K562 (cell line): ENCODE results near the gene GATAD2B. TPM values are rescaled to one million over a fixed set of nuclear protein-coding genes. Genes with fewer than 3 reads are reported as not detected.

Source experiments
- ATAC-seq: fragments of 200-7000 bp; cut with Tn5 transposase; 3 replicates; pipeline ENCODE4 v1.9.1; 2020; ENCODE audit warnings: moderate library complexity
- BruUV-seq: library from RNA; stranded (reverse); fragments of 400-500 nt; replicated peaks from 2 replicates; lab custom pipeline; 2021; lab: Mats Ljungman, UMichigan
- CTCF ChIA-PET: fragments of 300-600 bp; formaldehyde crosslinking; extraction: SDS; loops from one replicate; lab custom pipeline; 2021; ENCODE audit warnings: low intra/inter-chr PET ratio; lab: Yijun Ruan, JAX
- POLR2A ChIA-PET: fragments of 300-600, 350-650 bp; sonication (Branson Sonifier 250); formaldehyde crosslinking; extraction: SDS; loops from one replicate; lab custom pipeline; 2021; ENCODE audit warnings: antibody characterized with exemption, inconsistent platforms; lab: Yijun Ruan, JAX
- DNase-seq, 4 experiments: peaks; one replicate each; pipeline versions ENCODE4 v3.0.0 to v3.0.0-alpha.2; 2011 to 2018; ENCODE audit warnings: low spot score in 3 of 4, mixed read lengths in 3 of 4; ENCODE audit errors: extremely low read depth in 1 of 4
- FAIRE-seq: peaks from 2 replicates; lab custom pipeline; 2011; peaks lifted over from hg19 to GRCh38; lab: Jason Lieb, UNC
- H2AFZ ChIP-seq: 2 replicates; pipeline ENCODE4 v1.6.0; 2011; ENCODE audit warnings: low read depth, low read length, control low read depth, inconsistent platforms
- H3K27ac ChIP-seq: fragments of 200-600 bp; 3 replicates; pipeline ENCODE4 v1.8.0; 2011; ENCODE audit warnings: low read depth, mild to moderate bottlenecking, control low read depth, inconsistent platforms, low read length, moderate library complexity, mixed read lengths; ENCODE audit errors: extremely low read depth
- H3K27me3 ChIP-seq, 2 experiments: fragments of 300-600 bp in 1 of 2; 2 replicates in 1 of 2; 3 replicates in 1 of 2; pipeline versions ENCODE4 v1.6.0 to v1.8.0; 2011; ENCODE audit warnings: inconsistent platforms in 2 of 2, low read length in 2 of 2, mild to moderate bottlenecking in 1 of 2, mixed read lengths in 1 of 2, moderate library complexity in 1 of 2; ENCODE audit not compliant: control insufficient read depth in 2 of 2, insufficient read depth in 2 of 2
- H3K36me3 ChIP-seq: fragments of 300-600 bp; 3 replicates; pipeline ENCODE4 v1.8.0; 2011; ENCODE audit warnings: mild to moderate bottlenecking, low read length, inconsistent platforms; ENCODE audit not compliant: control insufficient read depth, insufficient read depth
- H3K4me1 ChIP-seq, 2 experiments: fragments of 200-600 bp in 1 of 2; replicated peaks in 1 of 2; 2 replicates in 1 of 2; 3 replicates in 1 of 2; pipeline versions ENCODE4 v1.5.1 to v1.8.0; 2011; ENCODE audit warnings: inconsistent platforms in 2 of 2, low read length in 2 of 2, mild to moderate bottlenecking in 1 of 2, mixed read lengths in 1 of 2, moderate library complexity in 1 of 2; ENCODE audit not compliant: control insufficient read depth in 2 of 2, insufficient read depth in 2 of 2
- H3K4me2 ChIP-seq: 2 replicates; pipeline ENCODE4 v1.6.1; 2011; ENCODE audit warnings: low read length, control low read depth, inconsistent platforms, mixed read lengths; ENCODE audit not compliant: insufficient read depth
- H3K4me3 ChIP-seq: fragments of 200-600 bp; sonication (generic), shearing (Covaris generic); 2 replicates; pipeline ENCODE4 v1.5.1; 2016; ENCODE audit warnings: control low read depth, inconsistent platforms
- H3K79me2 ChIP-seq: fragments of 200-600 bp; 3 replicates; pipeline ENCODE4 v1.8.0; 2011; ENCODE audit warnings: low read length, inconsistent platforms; ENCODE audit not compliant: control insufficient read depth, insufficient read depth
- H3K9ac ChIP-seq, 2 experiments: 2 replicates each; pipeline versions ENCODE4 v1.6.0 to v1.6.1; 2011; ENCODE audit warnings: low read depth in 2 of 2, low read length in 2 of 2, control low read depth in 1 of 2, inconsistent platforms in 1 of 2, mild to moderate bottlenecking in 1 of 2, mixed read lengths in 1 of 2; ENCODE audit not compliant: insufficient read depth in 1 of 2
- H3K9me1 ChIP-seq: one replicate; pipeline ENCODE4 v1.6.0; 2011; ENCODE audit warnings: inconsistent platforms, mild to moderate bottlenecking, low read length, moderate library complexity; ENCODE audit not compliant: control insufficient read depth, insufficient read depth
- H3K9me3 ChIP-seq: replicated peaks from 2 replicates; pipeline ENCODE4 v1.5.1; 2011; ENCODE audit warnings: low read depth, low read length, inconsistent platforms; ENCODE audit not compliant: control insufficient read depth, insufficient read depth
- H4K20me1 ChIP-seq: replicated peaks from 2 replicates; pipeline ENCODE4 v1.6.1; 2011; ENCODE audit warnings: low read length, inconsistent platforms, mixed read lengths; ENCODE audit not compliant: control insufficient read depth, insufficient read depth
- ATF1 ChIP-seq, 2 experiments: fragments of 450-650 bp in 1 of 2; IDR thresholded peaks; 2 replicates each; pipeline ENCODE4 v1.6.1; 2016; ENCODE audit warnings: missing compliant biosample characterization in 1 of 2, missing genetic modification characterization in 1 of 2
- ATF3 ChIP-seq, 2 experiments: fragments of 450-650 bp in 1 of 2; sonication (generic) in 1 of 2; formaldehyde crosslinking in 1 of 2; IDR thresholded peaks in 1 of 2; conservative IDR thresholded peaks in 1 of 2; 2 replicates each; pipeline versions ENCODE4 v1.6.1 to v1.8.1; 2016 to 2023; ENCODE audit warnings: mild to moderate bottlenecking in 2 of 2, moderate library complexity in 2 of 2, inconsistent platforms in 1 of 2, missing genetic modification reagents in 1 of 2
- GABPB1 ChIP-seq: sonication (generic); formaldehyde crosslinking; IDR thresholded peaks from 2 replicates; pipeline ENCODE4 v1.8.0; 2022; ENCODE audit warnings: mild to moderate bottlenecking, missing genetic modification reagents
- MAFF ChIP-seq: IDR thresholded peaks from 2 replicates; pipeline ENCODE4 v1.6.1; 2012; ENCODE audit warnings: low read length, improper control_type of control experiment
- PHTF2 ChIP-seq: fragments of 250-450 bp; sonication (Bioruptor Pico); IDR thresholded peaks from 2 replicates; pipeline ENCODE4 v1.5.0; 2021; ENCODE audit warnings: mild to moderate bottlenecking
- PML ChIP-seq: IDR thresholded peaks from 2 replicates; pipeline ENCODE4 v1.6.1; 2012; ENCODE audit warnings: low read length, inconsistent platforms
- WGBS: fragments of 100-300 bp; shearing (Covaris generic); methylation state at CpG from one replicate; pipeline ENCODE4 v1.1.6; 2016; ENCODE audit warnings: low coverage, mixed read lengths; ENCODE audit not compliant: insufficient coverage; ENCODE audit errors: missing lambda C conversion rate; 5-methylcytosine and 5-hydroxymethylcytosine counted together
- in situ Hi-C: fragments of 300-500 bp; cut with MboI; formaldehyde crosslinking; loops from 4 replicates; pipeline ENCODE4 v1.15.0; 2018; ENCODE audit warnings: inconsistent platforms, mixed read lengths
- intact Hi-C: fragments of 100-400 bp; cut with micrococcal nuclease; formaldehyde crosslinking; loops from 2 replicates; pipeline ENCODE4 v1.14.2; 2022
- polyA plus RNA-seq, 8 experiments: library from polyadenylated mRNA; depleted of rRNA in 4 of 8; stranded (reverse) in 5 of 8; unstranded in 3 of 8; fragments of >200 nt; fragmentation: Nextera tagmentation in 2 of 8; fragmentation: Illumina TruSeq in 1 of 8; extraction: Ambion mirVana in 2 of 8; extraction: Trizol in 1 of 8; gene quantifications; 2 replicates each; pipeline versions ENCODE4 v1.2.1 to v1.2.3, GENCODE V29; 2011 to 2014; ENCODE audit warnings: inconsistent platforms in 1 of 8, missing spikeins in 1 of 8
- total RNA-seq, 7 experiments: library from RNA; depleted of rRNA in 6 of 7; stranded (reverse); fragments of >200 nt in 6 of 7; fragmentation: Illumina TruSeq in 2 of 7; extraction: Trizol in 2 of 7; gene quantifications; 2 replicates each; pipeline versions ENCODE4 v1.2.1 to v1.2.3, GENCODE V29; 2011 to 2021; ENCODE audit warnings: low replicate concordance in 1 of 7
- TF ChIP-seq, protein P1 (sequence below): fragments of 450-650 bp; IDR thresholded peaks from 2 replicates; pipeline ENCODE4 v1.7.1; 2018; ENCODE audit warnings: mild to moderate bottlenecking, low read depth; ENCODE audit not compliant: partially characterized antibody

The GATAD2B gene
- total and polyA plus RNA-seq, 9 of the 15 experiments (the other 6 are each of a cell fraction or from before 2014, with no cell fraction given) = 1.5 to 40.2 (median 4.9) TPM

DNA sequence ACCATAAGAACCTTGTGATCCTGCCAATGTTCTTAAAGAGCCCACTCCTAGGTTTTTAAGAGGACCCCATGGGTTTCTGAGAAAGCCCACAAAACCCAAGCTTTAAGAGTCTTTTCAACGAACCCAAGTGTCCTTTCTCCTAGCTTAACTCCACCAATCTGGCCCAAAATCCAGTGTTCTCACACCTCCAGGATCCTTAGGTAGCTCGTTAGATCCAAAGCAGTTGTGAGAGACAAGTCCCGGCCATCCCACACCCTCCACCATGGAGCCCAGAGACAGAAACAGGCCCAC, 22.0 kb upstream of the GATAD2B start:
- peaks cover 29% of the 10 kb centered on the region for H3K79me2 ChIP-seq
- H2AFZ ChIP-seq = peak overlapping the region; percentile 61; the same call in 1 of the 2 replicates
- peaks cover 70% of the 10 kb centered on the region for H3K36me3 ChIP-seq
- FAIRE-seq = no peak
- H3K9ac ChIP-seq = peak overlapping the region; percentile 88 to 99
- ChIA-PET POLR2A (interaction anchor here (0.6 to 5.5 kb wide), 13 partner anchors 10 to 273 kb away, joined by 3 to 39 read pairs (median 4); partner anchors contain the start of genes CREB3L4, CRTC2, GATAD2B and JTB), CTCF (no interaction called here)
- 4% methylated on average over 3 of the region's 3 CpGs for WGBS
- peak overlapping the region; percentile 98 for H3K4me2 ChIP-seq
- peak overlapping the region; percentile 99 for H3K4me3 ChIP-seq
- no TSS peak for BruUV-seq
- peaks cover 12 to 32% of the 10 kb centered on the region in 2 experiments; a peak in 4 of 5 replicates for H3K4me1 ChIP-seq
- no peak for DNase-seq
- H3K27me3 ChIP-seq = no peaks in the 10 kb centered on the region
- peak overlapping the region; percentile 85 for H3K27ac ChIP-seq
- TF ChIP-seq GABPB1 (0 out of 2 replicates have a peak, but pooled peaks have one; percentile 28), ATF1 (CRISPR knock-in tag; IDR thresholded peaks at IDR 0.05) (no peak), ATF1 (tag; IDR thresholded peaks at IDR 0.05) (peak; percentile 69), ATF3 (IDR thresholded peaks at IDR 0.05) (no peak), ATF3 (CRISPR knock-in tag; conservative IDR thresholded peaks at IDR 0.05) (0 out of 2 replicates have a peak, but pooled peaks have one; percentile 42), MAFF (no peak), PML (0 out of 2 replicates have a peak, but pooled peaks have one; percentile 2), PHTF2 (no peak)
- TF ChIP-seq, protein P1, sequence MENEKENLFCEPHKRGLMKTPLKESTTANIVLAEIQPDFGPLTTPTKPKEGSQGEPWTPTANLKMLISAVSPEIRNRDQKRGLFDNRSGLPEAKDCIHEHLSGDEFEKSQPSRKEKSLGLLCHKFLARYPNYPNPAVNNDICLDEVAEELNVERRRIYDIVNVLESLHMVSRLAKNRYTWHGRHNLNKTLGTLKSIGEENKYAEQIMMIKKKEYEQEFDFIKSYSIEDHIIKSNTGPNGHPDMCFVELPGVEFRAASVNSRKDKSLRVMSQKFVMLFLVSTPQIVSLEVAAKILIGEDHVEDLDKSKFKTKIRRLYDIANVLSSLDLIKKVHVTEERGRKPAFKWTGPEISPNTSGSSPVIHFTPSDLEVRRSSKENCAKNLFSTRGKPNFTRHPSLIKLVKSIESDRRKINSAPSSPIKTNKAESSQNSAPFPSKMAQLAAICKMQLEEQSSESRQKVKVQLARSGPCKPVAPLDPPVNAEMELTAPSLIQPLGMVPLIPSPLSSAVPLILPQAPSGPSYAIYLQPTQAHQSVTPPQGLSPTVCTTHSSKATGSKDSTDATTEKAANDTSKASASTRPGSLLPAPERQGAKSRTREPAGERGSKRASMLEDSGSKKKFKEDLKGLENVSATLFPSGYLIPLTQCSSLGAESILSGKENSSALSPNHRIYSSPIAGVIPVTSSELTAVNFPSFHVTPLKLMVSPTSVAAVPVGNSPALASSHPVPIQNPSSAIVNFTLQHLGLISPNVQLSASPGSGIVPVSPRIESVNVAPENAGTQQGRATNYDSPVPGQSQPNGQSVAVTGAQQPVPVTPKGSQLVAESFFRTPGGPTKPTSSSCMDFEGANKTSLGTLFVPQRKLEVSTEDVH = peak; percentile 14
- no peaks in the 10 kb centered on the region for H4K20me1 ChIP-seq
- in situ Hi-C loops (no loop called here), intact Hi-C loops (loop anchor here (5.0 kb wide), 1 partner anchor 43 kb away; the partner anchor contains the start of gene RAB13)
- no peaks in the 10 kb centered on the region for H3K9me1 ChIP-seq
- ATAC-seq = no peak
- no peaks in the 10 kb centered on the region for H3K9me3 ChIP-seq
